HuH-7.5 (cell line): ENCODE results near the gene SLC45A1.

Experiments used
- DNase-seq: peaks from one replicate; pipeline ENCODE4 v3.0.0; 2011; ENCODE audit warnings: low spot score

The SLC45A1 gene

DNA sequence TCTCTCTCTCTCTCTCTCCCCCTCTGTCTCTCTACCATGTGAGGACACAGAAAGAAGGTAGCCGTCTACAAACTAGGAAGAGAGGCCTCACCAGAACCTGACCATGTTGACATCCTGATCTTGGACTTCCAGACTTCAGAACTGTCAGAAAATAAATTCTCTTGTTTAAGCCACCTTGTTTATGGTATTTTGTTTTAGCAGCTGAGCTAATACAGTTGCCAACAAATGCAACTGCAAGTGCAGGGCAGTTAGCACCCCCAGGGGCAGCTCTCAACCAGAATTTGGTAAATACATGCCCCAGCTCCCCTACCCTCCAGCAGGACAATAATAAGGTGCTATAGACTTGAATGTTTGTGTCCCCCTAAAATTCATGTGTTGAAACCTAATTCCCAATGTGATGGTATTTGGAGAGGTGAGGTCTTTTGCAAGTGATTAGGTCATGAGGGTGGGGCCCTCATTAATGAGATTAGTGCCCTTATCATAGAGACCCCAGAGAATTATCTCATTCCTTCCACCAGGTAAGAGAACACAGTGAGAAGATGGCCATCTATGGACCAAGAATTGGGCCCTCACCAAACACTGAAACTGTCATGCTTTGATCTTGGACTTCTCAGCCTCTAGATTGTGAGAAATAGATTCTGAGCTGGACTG, 6.7 kb upstream of the SLC45A1 start:
- DNase-seq = no peak

- DNase-seq = no peak
These were observed 5.4 kb upstream of the SLC45A1 start for GRCh38 chr1:8312235-8313218.

GRCh38 chr1:8313231-8313630, 4.7 kb upstream of the SLC45A1 start:
- no peak for DNase-seq

GRCh38 chr1:8314346-8315280, 3.3 kb upstream of the SLC45A1 start:
- peak; percentile 91 for DNase-seq

GRCh38 chr1:8315573-8316475, 2.1 kb upstream of the SLC45A1 start:
- DNase-seq = peak; percentile 55

- no peak for DNase-seq
These were observed 522 bp downstream of the SLC45A1 start for GRCh38 chr1:8318436-8318835.

GRCh38 chr1:8321612-8322011, 3.7 kb downstream of the SLC45A1 start:
- DNase-seq = no peak

DNA sequence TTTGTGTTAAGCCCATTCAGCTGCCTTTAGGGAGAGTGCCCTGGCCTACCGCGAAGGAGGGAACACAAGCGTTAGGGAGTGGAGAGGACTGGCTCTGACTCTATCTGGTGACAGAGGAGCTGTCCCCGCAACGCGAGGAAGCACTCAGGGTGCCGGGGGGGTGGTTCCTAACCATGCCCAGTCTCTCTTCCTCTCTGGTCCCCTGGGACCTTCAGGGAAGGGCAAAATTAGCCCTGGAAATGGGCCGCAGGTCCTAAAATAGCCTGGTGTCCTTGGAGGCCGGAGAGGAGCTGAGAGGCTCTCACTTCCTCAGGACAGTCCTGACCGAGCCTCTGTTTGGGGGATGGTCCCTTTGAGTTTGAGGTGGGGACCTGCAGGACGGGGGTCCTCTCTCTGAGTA, 5.8 kb downstream of the SLC45A1 start:
- DNase-seq = no peak

DNA sequence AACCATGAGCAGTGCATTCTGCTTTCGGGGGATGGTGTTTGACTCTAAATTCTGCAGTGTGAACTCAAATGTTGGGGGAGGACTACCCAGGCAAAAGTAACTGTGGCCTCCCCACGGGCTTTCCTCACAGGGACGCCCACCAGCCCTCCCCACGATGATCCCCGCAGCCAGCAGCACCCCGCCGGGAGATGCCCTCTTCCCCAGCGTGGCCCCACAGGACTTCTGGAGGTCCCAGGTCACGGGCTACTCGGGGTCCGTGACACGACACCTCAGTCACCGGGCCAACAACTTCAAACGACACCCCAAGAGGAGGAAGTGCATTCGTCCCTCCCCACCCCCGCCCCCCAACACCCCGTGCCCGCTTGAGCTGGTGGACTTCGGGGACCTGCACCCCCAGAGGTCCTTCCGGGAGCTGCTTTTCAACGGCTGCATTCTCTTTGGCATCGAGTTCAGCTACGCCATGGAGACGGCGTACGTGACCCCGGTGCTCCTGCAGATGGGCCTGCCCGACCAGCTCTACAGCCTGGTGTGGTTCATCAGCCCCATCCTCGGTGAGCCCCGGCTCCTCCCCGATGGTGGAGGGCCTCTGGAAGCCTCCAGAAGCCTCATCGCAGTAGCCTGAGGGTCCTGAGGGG, 6.4 kb downstream of the SLC45A1 start:
- no peak for DNase-seq

DNA sequence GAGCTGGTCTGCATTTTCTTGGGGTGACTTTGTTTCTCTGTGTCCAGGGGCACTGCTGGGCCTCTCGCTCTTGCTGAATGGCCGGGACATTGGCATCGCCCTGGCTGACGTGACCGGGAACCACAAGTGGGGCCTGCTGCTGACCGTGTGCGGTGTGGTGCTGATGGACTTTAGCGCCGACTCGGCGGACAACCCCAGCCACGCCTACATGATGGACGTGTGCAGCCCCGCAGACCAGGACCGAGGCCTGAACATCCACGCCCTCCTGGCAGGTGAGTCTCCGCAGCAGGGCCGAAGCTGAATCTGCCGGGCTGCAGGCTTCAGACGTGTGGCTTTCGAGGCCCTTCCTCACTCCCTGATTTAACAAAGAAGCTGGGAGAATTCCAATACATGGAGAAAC, 7.9 kb downstream of the SLC45A1 start:
- DNase-seq = no peak

- DNase-seq = no peak
These were observed 8.4 kb downstream of the SLC45A1 start for GRCh38 chr1:8326265-8326664.

- no peak for DNase-seq
These were observed 10.4 kb downstream of the SLC45A1 start for GRCh38 chr1:8328271-8328670.

- no peak for DNase-seq
These were observed 11.5 kb downstream of the SLC45A1 start for GRCh38 chr1:8329439-8329838.

GRCh38 chr1:8329858-8330257, 11.9 kb downstream of the SLC45A1 start:
- no peak for DNase-seq

DNA sequence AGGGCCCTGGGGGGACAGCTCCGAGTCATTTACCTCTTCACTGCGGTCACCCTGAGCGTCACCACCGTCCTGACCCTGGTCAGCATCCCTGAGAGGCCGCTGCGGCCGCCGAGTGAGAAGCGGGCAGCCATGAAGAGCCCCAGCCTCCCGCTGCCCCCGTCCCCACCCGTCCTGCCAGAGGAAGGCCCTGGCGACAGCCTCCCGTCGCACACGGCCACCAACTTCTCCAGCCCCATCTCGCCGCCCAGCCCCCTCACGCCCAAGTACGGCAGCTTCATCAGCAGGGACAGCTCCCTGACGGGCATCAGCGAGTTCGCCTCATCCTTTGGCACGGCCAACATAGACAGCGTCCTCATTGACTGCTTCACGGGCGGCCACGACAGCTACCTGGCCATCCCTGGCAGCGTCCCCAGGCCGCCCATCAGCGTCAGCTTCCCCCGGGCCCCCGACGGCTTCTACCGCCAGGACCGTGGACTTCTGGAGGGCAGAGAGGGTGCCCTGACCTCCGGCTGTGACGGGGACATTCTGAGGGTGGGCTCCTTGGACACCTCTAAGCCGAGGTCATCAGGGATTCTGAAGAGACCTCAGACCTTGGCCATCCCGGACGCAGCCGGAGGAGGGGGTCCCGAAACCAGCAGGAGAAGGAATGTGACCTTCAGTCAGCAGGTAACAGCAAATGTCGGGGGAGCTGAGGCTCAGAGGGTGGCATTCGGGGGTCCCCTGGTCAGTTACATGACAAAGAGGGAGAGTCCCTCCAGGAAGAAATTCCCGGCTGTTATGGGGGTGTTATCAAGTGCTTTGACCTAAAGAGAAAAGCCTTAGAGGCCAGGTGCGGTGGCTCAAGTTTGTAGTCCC, 12.6 kb downstream of the SLC45A1 start:
- no peak for DNase-seq

- DNase-seq = no peak
These were observed 14.9 kb downstream of the SLC45A1 start for GRCh38 chr1:8332806-8333205.

- DNase-seq = no peak
These were observed 15.5 kb downstream of the SLC45A1 start for GRCh38 chr1:8333246-8333987.

DNA sequence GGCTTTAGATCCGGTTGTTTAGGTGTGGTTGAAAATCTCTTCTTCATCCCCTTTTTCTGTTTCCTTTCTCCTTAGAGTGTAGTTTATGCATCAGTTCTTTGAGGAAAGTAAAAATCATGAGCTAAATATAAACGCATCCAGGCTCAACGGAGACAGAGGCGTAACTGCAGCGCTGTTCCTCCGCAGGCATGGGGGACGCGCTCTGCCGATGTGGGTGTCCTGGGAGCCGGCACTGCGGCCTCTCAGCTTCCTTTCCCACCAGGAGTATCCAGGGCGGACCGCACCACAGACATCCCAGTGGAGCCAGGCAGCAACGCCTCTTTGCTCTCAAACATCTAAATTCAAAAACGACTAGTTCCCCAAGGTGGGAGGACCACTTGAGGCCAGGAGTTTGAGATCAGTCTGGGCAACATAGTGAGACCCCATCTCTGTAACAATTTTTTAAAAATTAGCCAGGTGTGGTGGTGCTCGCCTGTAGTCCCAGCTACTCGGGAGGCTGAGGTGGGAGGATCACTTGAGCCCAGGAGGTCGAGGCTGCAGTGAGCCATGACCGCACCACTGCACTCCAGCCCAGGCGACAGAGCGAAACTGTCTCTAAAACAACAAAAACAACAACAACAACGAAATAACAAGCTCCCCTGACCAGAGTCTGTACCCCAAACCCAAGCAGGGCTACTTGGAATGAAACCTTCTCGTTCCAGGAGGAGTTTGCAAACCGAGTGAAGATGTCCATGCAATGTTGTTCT, 16.4 kb downstream of the SLC45A1 start:
- no peak for DNase-seq
